ENCODE measurements around the gene ARTN. TPM values are rescaled to one million over a fixed set of nuclear protein-coding genes. Genes with fewer than 3 reads are reported as not detected.

ARTN gene, protein sequence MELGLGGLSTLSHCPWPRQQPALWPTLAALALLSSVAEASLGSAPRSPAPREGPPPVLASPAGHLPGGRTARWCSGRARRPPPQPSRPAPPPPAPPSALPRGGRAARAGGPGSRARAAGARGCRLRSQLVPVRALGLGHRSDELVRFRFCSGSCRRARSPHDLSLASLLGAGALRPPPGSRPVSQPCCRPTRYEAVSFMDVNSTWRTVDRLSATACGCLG
- polyA plus RNA-seq (ENCODE audit: insufficient read length) = 1.1 TPM

DNA sequence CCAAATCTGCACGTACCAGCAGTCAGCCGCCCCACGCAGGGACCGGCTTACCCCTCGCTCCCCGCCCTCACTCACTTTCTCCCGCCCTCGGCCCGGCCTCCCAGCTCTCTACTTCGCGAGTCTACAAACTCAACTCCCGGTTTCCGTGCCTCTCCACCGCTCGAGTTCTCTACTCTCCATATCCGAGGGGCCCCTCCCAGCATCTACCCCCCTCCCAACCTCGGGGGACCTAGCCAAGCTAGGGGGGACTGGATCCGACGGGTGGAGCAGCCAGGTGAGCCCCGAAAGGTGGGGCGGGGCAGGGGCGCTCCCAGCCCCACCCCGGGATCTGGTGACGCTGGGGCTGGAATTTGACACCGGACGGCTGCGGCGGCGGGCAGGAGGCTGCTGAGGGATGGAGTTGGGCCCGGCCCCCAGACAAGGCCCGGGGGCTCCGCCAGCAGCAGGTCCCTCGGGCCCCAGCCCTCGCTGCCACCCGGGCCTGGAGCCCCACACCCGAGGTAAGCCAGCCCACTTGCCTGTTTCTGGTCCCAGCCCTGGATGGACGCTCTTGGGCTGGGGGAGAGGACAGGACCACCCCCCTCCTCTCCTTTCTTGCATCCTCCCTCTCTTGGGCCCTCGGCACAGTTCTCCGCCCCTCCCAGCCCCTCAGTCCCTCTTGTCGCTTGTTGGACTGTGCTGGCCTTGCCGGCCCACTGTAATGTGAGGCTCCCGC is at the start of gene ARTN:
ARTN (plus strand) TSS at position 416 of the 715 bp plus-strand sequence. CDS start 1,856 bp downstream, outside the sequence.
- no peak for DNase-seq

DNA sequence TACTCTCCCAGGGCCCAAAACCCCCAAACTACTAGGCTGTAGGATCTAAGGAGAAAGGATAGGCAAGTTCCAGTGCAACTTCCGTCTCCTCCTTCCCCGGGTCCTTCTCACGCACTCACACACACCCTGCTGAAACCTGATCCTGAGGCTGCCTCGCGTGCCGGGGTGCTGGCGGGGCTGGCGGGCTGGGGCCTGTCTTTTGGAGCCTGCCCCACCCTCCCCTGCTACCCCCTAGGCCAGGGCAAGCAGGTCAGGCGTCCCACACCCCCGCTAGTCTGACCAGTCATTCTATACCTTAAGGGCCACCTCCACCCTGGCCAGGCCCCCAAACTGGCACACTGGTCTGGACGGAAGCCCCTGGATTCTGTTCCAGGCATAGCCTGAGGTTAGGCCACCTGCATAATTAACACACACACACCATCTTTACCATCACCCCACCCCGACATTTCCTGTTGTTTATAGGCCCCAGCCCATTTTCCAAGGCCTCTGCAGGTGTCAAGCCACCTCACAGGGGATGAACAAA is 48.3 kb upstream of the ARTN start:
- no peak for DNase-seq

DNA sequence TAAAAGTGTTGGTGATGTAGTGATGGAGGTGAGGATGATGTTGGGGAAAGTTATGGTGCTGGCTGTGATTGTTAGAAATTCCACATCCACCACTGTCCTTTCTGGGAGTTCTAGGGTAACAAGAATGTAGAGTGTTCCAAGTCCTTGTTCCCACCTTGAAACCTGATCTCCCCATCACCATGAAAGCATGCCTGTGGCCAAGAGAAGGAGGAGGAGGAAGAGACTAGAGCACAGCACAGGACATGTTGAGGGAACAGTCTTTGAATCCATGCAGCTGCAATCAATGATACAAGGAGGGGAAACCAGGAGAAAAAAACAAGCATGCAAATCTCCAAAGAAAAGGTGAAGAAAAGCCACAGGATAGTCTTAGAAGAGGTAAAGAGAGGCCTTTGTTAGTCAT is 45.9 kb upstream of the ARTN start:
- no peak for DNase-seq

DNA sequence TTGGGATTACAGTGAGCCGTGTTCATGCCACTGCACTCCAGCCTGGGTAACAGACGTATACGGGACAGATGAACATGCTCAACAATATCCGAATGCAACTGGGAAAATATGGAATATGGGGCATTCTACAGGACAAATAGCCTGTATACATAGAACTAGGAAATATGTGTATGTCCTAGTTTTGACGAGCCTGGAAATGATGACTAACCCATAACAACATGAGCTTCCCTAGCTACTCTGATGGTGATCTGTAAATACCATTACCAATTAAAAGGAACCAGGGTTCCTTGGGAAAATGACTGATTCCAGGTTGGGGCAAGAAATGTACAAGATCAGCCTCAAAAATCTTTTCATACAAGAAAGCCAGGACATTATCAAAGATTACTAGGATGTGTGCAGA is 42.8 kb upstream of the ARTN start:
- DNase-seq = no peak

DNA sequence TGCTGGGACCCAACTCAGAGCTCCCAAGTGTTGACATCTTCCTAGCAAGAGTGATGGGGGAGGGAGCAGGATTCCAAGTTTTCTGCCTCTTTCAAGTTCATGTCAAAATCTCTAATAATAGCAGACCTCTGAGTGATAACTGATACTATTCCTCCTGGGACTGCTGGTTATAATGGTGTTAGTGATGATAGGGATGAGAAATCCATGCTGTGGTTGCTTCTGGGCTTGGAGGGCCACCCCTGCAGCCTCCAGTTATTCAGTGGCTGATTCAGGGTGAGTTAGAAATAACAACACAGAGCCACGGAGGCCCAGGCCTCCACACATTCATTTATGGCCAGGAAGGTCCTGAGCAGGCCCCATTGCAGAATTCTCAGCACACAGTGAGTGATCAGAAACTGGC is 40.6 kb upstream of the ARTN start:
- DNase-seq = no peak

DNA sequence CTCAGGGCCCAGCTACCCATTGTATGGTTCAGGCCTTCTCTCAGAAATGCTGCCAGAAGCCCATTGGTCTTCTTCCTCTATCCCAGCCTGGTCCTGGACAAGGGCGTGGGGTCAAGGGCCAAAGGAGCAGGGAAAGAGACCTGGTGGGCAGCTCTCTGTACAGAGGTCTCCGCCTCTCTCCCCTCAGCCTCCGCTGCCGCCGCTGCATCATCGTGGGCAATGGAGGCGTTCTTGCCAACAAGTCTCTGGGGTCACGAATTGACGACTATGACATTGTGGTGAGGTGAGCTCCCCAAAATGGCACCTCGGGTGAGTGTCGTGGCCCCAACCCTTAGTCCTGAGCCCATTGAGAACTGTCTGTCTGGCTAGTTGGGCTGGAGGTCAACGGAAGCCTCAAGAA is 34.6 kb upstream of the ARTN start:
- no peak for DNase-seq

DNA sequence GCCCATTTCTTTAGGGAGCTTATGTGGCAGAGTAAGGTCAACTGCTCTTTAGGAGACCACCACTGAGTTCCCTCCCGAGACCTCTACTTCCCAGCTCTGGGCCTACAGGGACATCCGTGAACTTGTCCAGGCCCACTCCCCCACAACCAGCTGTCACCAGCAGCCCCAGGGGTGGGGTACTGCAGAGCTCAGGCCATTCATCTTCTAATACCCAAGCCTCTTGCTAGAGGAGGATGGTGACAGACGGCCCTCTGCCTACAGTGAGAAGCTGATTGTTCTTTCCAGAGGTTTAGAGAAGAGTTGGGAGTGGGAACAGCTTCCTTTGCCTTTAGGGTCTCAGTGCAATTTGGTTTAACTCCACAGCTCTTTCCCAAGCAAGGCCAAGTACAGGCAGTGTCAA is 33.2 kb upstream of the ARTN start:
- DNase-seq = no peak

DNA sequence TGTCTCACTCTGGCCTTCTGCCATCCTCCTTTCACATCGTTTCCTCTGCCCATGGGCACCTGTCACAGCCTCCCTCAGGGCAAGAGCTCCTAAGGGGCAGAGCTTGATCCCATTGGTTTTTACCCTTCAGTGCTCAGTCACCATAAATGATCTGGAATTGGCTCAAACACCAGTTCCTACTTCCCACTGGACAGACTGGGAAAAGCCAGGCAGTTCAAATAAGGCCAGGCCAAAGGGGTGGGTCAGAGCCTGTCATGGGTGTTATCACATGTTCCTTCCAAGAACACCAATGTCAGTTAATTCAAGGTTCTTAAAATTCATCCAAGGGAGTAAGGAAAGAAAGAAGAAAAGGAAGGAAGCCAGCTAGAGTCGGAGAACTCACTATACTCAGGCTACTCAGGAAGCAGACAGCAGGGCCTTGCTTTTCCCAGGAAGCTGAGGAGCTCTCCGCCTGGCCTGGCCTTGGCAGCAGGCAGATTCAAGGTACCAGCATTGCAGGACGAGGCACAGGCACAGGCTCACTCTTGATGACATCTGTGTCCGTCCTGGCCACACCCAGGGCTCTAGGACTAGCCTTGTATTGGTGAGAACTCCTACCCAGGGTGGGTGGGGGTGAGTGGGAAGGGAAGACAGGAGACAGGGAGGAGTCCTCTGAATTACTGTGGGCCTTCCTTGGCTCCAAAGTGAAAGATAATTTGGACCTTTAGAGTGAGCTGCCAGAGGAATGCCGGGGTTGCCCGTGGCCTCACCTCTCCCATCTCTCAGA is 32.2 kb upstream of the ARTN start:
- DNase-seq = no peak

DNA sequence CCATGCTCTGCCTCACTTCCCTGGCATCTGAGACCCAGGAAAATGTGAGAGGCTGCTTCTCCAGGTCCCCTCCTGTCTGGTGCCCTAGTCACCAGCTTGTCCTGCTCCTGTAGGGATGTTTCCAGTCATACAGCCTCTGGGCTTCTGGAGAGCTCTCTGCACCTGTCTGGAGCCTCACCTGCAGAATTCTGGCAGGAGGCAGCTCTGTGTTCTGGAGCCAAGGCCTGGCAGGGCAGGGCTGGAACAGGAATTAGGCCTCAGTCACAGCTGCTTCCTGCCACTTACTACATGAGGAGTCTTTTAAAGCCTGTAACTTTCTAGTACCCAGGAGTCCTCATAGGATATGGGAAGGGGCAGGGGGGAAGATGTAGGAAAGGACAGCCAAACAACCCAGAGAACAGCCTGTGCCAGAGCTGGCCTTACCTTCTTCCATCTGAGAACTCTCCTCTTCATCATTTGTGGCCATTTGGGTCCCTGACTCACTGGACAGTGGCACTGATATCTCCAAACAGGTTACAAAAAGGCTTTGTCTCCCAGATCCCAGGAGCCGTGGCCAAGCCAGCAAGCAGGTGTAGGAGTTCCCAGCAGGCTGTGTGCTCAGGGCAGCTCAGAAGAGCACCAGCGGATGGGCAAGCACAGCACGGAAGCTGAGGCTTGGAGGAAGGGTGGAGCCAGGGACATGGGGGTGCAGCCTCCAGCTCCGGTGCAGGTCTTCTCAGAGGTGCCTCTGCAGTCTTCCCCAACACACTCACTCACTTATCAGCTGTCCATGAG is 31.4 kb upstream of the ARTN start:
- DNase-seq = no peak

DNA sequence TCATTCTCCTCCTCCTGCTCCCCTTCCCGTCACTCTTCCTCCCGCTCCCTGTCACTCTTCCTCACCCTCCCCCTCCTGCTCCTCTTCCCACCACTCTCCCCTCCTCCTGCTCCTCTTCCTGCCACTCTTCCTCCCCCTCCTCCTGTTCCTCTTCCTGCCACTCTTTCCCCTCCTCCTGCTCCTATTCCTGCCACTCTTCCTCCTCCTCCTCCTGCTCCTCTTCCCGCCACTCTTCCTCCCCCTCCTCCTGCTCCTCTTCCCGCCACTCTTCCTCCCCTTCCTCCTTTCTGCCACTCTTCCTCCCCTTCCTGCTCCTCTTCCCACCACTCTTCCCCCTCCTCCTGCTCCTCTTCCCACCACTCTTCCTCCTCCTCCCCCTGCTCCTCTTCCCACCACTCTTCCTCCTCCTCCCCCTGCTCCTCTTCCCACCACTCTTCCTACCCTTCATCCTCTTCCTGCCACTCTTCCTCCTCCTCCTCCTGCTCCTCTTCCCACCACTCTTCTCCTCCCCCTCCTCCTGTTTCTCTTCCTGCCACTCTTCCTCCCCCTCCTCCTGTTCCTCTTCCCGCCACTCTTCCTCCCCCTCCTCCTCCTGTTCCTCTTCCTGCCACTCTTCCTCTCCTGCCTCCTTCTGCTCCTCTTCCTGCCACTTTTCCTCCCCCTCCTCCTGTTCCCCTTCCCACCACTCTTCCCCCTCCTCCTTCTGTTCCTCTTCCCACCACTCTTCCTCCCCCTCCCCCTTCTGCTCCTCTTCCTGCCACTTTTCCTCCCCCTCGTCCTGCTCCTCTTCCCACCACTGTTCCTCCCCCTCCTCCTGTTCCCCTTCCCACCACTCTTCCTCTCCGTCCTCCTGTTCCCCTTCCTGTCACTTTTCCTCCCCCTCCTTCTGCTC is 28.7 kb upstream of the ARTN start:
- no peak for DNase-seq

DNA sequence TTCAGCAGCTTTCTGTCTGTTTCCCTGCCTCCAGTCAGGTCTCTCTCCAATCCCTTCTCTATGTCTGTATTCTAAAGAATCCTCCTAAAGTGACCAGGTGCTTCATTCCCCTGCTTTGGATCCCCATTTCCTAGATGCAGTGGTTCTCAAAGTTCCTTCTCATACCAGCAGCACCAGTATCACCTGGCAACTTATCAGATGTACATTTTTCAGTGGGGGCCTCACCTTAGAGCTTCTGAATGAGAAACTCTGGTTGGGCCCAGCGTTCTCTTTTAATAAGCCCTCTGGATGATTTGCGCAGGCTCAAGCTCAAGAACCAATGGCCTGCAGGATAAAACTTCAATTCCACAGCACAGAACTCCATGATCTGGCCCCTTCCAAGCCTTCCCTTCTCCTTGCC is 25.4 kb upstream of the ARTN start:
- no peak for DNase-seq

DNA sequence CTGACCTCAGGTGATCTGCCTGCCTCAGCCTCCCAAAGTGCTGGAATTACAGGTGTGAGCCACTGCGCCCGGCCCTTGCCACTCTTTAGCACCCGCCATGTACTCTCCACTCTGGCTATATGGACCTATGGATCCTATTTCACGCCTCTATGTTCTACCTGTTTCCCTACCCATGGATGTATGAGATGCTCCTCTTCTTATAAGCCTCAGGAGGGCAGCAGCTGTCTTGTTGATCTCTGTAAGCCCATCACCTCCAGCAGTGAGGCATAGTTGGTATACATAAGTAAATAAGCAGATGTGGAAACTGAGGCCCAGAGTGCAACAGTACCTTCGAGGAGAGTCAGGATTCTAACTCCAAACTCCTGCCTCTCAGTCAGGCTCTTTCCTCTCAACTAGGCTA is 24.7 kb upstream of the ARTN start:
- DNase-seq = no peak

DNA sequence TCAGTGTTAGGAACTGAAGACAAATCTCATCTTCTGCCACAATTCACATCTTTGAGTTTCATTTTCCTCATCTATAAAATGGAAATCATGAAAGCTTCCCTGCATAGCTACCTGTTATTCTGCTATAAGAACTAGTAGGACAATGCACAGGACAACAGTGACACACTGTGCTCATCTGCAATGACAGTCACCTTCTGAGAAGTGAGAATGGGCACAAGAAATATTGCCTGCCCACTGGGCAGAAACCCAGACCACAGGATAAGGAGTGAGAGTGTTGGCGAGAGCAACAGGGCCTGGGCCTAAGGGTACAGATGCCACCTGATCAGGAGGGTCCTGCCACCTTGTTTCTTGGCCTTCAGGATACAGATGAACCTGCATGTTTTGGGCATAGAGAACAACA is 23.3 kb upstream of the ARTN start:
- DNase-seq = no peak

DNA sequence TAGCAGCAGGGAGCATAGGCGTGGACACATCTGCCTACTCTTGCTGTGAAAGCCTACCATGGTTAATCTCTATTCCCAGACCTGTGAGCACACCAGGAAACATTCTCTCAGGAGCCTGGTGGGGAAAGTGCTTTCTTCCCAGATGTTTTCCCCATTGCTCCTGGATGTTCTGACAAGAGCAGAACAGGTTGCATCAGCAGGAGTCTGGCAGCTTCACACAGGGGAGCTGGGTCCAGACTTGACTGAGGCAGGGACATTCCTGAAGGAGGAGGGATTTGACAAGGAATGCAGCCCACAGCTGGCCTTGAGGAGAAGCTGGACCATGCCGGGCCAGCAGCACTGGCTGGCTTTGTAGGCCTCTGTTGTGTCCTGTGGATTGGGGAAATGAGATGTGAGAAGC is 21.0 kb upstream of the ARTN start:
- DNase-seq = no peak

DNA sequence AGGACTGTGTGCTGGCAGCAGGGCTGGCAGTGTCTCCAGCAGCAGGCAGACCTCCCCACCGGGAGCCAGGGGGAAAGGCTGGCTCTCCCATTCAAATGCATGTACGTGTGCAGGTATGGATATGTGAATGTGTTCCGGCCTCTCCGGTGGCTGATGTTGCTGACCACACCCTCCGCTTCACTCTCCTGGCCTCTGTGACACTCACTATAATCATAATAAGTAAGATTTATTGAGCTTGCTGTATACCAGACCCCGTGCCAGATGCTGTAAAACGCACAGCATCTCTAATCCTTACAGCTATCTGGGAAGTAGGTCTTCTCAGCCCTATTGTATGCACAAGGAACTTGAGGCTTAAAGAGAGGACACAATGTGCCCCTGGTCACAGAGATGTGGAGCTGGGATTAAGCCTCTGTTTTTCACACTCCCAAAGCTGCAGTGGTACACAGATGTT is 20.5 kb upstream of the ARTN start:
- DNase-seq = no peak

DNA sequence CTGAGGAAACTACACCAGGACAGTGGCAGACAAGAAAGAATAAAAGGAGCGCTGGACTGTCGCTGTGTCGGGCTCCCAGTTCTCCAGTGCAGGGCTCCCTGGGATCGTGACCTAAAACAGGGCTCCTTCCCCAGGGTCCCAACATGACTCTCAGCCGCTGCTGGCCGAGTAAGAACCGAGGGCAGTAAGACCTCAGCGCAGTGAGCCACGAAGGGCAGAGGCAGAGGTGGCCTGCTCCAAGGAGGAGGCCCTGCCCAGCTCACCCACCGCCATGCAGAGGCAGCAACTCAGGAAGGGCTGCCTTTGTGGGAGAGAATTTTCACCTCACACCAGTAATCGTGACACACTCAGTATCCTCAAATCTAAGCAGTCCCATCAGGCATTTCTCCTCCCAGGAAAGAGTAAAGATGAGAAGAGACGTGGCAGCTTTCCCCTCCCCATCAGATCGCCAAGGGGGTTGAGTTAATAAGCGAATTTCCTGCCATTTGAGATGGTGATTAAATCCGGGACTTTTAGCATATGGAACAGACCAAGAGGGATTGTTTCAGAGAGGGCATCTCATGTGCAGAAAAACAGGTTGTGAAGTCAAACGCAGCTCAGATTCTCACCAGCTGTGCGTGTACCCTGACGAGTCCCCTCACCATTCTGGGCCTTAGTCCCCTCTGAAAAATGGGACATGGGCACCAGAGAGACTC is 19.8 kb upstream of the ARTN start:
- no peak for DNase-seq

DNA sequence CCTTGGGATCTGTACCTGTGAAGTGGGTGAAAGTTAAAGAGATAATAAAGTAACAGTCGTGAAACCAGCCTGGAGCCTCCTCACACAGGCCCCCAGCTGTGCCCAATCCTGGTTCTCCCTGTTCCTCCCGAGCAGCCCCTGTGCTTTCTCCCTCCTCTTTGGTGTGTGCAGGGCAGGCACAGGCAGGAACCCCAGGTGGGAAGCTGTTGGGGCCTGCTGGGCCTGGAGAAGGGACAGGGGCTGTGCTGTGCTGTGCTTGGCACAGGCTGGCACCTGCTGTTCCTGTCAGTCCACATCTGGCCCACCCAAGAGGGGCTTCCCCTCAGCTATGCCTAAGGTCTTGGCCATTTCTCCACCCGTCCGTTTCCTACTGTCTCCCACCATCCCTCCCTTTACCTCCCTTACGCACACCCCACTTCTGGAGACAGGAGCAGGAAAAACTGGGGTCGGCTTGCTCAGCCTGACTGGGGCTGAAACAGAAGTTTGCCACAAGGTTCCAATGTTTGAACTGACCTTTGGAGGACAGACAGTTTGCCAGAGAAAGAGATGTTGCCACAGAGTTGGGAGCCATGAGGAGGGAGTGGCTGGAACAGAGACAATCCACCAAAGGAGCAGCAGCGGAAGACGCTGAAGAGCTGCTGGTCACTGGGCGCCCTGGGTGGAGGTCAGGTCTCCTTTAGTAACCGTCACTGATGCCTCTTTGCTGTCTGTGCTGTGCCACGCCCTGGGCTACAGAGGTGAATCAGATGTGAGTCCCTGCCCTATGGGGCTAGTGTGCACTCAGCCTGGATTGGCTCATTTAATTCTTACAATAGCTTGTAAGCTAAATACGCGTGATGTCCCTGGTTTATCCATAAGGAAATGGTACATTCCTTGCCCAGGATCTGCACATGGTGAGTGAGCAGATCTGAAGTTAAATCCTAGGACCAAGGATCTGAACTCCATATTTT is 18.8 kb upstream of the ARTN start:
- no peak for DNase-seq

DNA sequence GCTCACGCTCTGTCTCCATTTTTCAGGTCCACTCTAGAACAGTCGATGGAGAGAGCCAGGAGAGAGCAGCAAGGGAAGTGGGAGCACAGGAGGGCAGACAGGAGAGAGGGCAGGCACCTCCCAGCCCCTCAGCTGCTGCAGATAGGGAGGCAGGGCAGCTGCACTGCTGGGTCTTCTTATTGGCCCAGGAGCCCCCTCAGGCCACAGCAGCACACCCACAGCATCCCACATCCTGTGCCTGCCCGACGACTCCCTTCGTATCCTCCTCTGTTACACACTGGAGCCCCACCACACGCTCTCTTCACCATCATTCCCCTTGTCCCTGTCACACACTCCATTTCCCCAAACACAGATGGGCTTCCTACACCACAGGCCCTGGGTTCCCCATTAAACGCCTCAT is 13.7 kb upstream of the ARTN start:
- DNase-seq = no peak

DNA sequence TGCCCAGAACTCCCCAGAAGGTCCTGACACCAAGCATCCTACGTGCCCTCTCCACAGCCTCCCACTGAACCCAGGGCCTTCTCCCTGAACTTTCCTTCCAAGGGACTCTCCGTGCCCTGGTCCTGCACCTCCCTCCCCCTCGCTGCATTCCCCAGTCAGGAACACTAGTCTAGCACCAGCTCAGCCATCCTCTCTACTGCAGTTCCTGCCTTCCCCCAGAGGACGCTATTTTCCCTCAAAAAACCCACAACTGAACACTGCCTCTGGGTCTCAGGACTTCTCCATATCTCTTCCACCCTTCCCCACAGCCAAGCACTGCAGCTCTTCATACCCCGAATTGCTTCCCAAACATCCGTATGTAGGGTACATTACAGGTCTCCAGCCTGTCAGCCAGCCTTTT is 12.6 kb upstream of the ARTN start:
- DNase-seq = no peak

DNA sequence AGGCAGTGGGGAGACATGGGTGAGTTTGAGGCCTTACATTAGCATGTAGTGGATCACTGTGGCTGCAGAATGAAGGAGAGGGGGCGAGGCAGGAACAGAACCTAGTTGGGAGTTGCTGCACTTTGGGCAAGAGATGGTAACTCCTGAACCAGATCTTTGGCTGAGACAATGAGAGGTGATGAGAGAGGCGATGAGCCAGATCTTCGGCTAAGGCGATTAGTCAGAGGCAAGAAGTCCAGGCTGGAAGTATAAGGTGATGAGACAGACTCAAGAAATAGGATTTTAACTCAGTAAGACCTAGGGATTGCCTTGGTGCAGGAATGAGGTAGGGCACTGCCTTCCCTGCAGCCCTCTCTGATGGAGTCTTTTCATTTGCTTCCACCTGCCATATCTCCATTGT is 9.1 kb upstream of the ARTN start:
- DNase-seq = no peak

Data from hindlimb muscle (tissue), 1 donor.